SK-MEL-5 (cell line): ENCODE results near the gene LINGO4. TPM values are rescaled to one million over a fixed set of nuclear protein-coding genes. Genes with fewer than 3 reads are reported as not detected.
"Not testable (repeated sequence)": the region's sequence is repeated elsewhere in the genome, so short reads cannot be mapped to it uniquely, and the experiment has no call there.

Experiments used
- DNase-seq: peaks from one replicate; pipeline ENCODE4 v3.0.0-alpha.2; 2016; ENCODE audit warnings: low read depth, low spot score
- in situ Hi-C: cut with HindIII; loops from 2 replicates; pipeline ENCODE4 v1.10.0; 2016; ENCODE audit warnings: low sequenced_read_pairs, high pct_unique_total_duplicates, low pct_unique_long_range_greater_than_20kb
- small RNA-seq, 2 experiments: library from RNA; depleted of rRNA; stranded (forward); fragments of <200 nt; gene quantifications; one replicate each; pipeline ENCODE3, GENCODE V24; 2014
- total RNA-seq: library from RNA; depleted of rRNA; stranded (reverse); fragments of >200 nt; shearing (Covaris generic); gene quantifications from 2 replicates; pipeline ENCODE4 v1.2.3, GENCODE V29; 2014; rRNA removed

The LINGO4 gene
- total RNA-seq, 1 experiment from 2014 or later, result not detected

- in situ Hi-C loops, result no loop called here
- DNase-seq, result no peak
Observed at GRCh38 chr1:151774256-151774922, 30.8 kb downstream of the LINGO4 start.

DNA sequence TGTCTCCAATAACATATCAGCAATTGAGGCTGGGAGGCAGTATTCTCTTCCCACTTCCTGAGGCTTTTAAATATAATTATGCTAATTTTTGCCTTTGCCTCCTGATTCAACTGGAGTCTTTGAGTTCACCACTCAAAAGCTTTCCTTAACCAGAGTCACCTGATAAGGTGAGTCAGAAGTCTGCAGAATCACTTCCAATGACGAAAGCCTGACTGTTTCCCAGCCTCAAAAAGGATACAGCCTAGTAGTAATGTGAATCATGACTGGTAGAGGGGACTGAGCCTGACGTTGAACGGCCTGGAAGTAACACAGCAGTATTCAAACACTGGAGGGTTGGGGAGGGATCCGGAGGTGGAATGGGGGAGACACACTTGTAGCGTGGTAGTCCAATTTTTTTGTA, 31.5 kb downstream of the LINGO4 start:
- peak; percentile 53 for DNase-seq
- in situ Hi-C loops, result no loop called here

DNA sequence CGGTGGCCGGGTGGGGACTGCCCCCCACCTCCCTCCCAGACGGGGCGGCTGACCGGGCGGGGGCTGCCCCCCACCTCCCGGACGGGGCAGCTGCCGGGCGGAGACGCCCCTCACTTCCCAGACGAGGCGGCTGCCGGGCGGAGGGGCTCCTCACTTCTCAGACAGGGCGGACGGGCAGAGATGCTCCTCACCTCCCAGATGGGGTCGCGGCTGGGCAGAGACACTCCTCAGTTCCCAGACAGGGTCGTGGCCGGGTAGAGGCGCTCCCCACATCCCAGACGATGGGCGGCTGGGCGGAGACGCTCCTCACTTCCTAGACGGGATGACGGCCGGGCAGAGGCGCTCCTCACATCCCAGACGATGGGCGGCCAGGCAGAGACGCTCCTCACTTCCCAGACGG, 35.9 kb downstream of the LINGO4 start:
- in situ Hi-C loops, DNase-seq: not testable (repeated sequence)

GRCh38 chr1:151768351-151769066, 36.7 kb downstream of the LINGO4 start:
- DNase-seq, in situ Hi-C loops: not testable (repeated sequence)

DNA sequence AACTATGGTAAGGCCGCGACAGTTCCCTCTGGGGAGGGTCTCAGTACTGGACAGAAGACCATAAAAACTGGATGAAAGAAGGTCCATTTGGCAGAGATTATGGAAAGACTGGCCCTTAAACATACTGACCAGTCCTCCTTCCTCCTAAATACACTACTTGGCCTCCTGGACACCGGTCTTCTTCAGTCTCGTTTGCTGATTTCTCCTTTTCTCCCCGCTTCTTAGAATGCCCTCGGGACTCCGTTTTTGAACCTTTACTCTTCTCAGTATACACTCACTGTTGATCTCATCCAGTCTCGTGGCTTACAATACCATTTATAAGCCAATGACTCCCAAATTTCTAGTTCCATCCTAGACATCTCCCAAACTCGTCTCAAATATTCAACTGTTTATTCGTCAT, 41.2 kb downstream of the LINGO4 start:
- in situ Hi-C loops, result no loop called here
- DNase-seq, result no peak

- peak; percentile 84 for DNase-seq
- in situ Hi-C loops, result no loop called here
Observed at GRCh38 chr1:151762941-151763921, 42.0 kb downstream of the LINGO4 start, which contains the start of gene MRPL9. Gene MRPL9 (minus strand): TSS chr1:151763496. CDS start chr1:151763479, 17 bp downstream.

- in situ Hi-C loops, result no loop called here
- DNase-seq, result no peak
Observed at GRCh38 chr1:151760597-151761385, 44.4 kb downstream of the LINGO4 start.

GRCh38 chr1:151759241-151759640, 46.0 kb downstream of the LINGO4 start:
- DNase-seq, result no peak
- in situ Hi-C loops, result no loop called here

- no peak for DNase-seq
- in situ Hi-C loops, result no loop called here
Observed at GRCh38 chr1:151756291-151756690, 48.9 kb downstream of the LINGO4 start.

Small RNAs within 50 kb of the gene (small RNA-seq; reads per million reads assigned to genes)
- gene RF00019, result 0 reads per million in 2 experiments

Other genes starting within 250 kb of the LINGO4 start
- gene SNX27, start 193.4 kb downstream of the LINGO4 start, total RNA-seq, result 30.4 and 31.9 TPM in 2 replicates
- not detected in 2 replicates for gene CELF3, start 88.6 kb downstream of the LINGO4 start, total RNA-seq
- gene RIIAD1, start 83.9 kb downstream of the LINGO4 start, total RNA-seq, result 0.85 TPM in 1 of 2 replicates, not detected in the other
- 132 and 137 TPM in 2 replicates for gene MRPL9, start 41.9 kb downstream of the LINGO4 start, total RNA-seq
- 7.7 and 10.9 TPM in 2 replicates for gene TDRKH, start 14.9 kb downstream of the LINGO4 start, total RNA-seq
- 0.03 TPM in 1 of 2 replicates, not detected in the other for gene RORC, start 26.4 kb upstream of the LINGO4 start, total RNA-seq
- 0.45 and 0.77 TPM in 2 replicates for gene C2CD4D, start 34.4 kb upstream of the LINGO4 start, total RNA-seq
- not detected in 2 replicates for gene THEM5, start 48.3 kb upstream of the LINGO4 start, total RNA-seq
- 117 and 125 TPM in 2 replicates for gene THEM4, start 104.1 kb upstream of the LINGO4 start, total RNA-seq
- gene S100A10, start 188.4 kb upstream of the LINGO4 start, total RNA-seq, result 89.9 and 118 TPM in 2 replicates
- gene S100A11, start 231.6 kb upstream of the LINGO4 start, total RNA-seq, result 566 and 602 TPM in 2 replicates